PC-3 (cell line): ENCODE results near the gene ERRFI1. TPM values are rescaled to one million over a fixed set of nuclear protein-coding genes. Genes with fewer than 3 reads are reported as not detected.

Experiments used
- ATAC-seq: fragments of 200-7000 bp; cut with Tn5 transposase; 2 replicates; pipeline ENCODE4 v1.9.1; 2020; ENCODE audit warnings: mild to moderate bottlenecking, moderate library complexity
- BruUV-seq: library from RNA; stranded (reverse); fragments of 400-500 nt; replicated peaks from 2 replicates; lab custom pipeline; 2021; lab: Mats Ljungman, UMichigan
- CTCF ChIA-PET: fragments of 300-600 bp; sonication (Branson Sonifier 250); formaldehyde crosslinking; loops from one replicate; lab custom pipeline; 2022; ENCODE audit warnings: antibody characterized with exemption; lab: Charles Lee
- POLR2A ChIA-PET: fragments of 300-600 bp; sonication (Branson Sonifier 250); formaldehyde crosslinking; loops from one replicate; lab custom pipeline; 2022; ENCODE audit warnings: antibody characterized with exemption; ENCODE audit not compliant: unreplicated experiment; lab: Charles Lee
- DNase-seq: peaks from one replicate; pipeline ENCODE4 v3.0.0-alpha.2; 2015
- H2AFZ ChIP-seq: fragments of 300-600 bp; sonication (generic); 2 replicates; pipeline ENCODE4 v1.6.0; 2016; ENCODE audit warnings: antibody characterized with exemption, low read length
- H3F3A ChIP-seq: fragments of 300-600 bp; sonication (generic); one replicate; pipeline ENCODE4 v1.6.0; 2017; ENCODE audit warnings: antibody characterized with exemption, low read length, control low read depth, mild to moderate bottlenecking; ENCODE audit not compliant: unreplicated experiment
- H3K27ac ChIP-seq: fragments of 300-600 bp; sonication (generic); 2 replicates; pipeline ENCODE4 v1.5.1; 2016; ENCODE audit warnings: mild to moderate bottlenecking, low read length
- H3K27me3 ChIP-seq: fragments of 300-600 bp; sonication (generic); 2 replicates; pipeline ENCODE4 v1.6.1; 2016; ENCODE audit warnings: low read length, mixed read lengths
- H3K36me3 ChIP-seq: fragments of 300-600 bp; sonication (generic); 2 replicates; pipeline ENCODE4 v1.6.1; 2016; ENCODE audit warnings: low read depth, mixed run types, low read length, mixed read lengths
- H3K4me1 ChIP-seq: fragments of 300-600 bp; sonication (generic); 2 replicates; pipeline ENCODE4 v1.5.1; 2016; ENCODE audit warnings: low read length; ENCODE audit not compliant: insufficient read depth
- H3K4me2 ChIP-seq: fragments of 300-600 bp; sonication (generic); 2 replicates; pipeline ENCODE4 v1.6.0; 2016; ENCODE audit warnings: low read length
- H3K4me3 ChIP-seq: fragments of 300-600 bp; sonication (generic); 2 replicates; pipeline ENCODE4 v1.5.1; 2016; ENCODE audit warnings: mild to moderate bottlenecking, low read length, mixed read lengths
- H3K79me2 ChIP-seq: fragments of 300-600 bp; sonication (generic); 2 replicates; pipeline ENCODE4 v1.6.1; 2017; ENCODE audit warnings: low read length, mixed read lengths
- H3K9ac ChIP-seq: fragments of 300-600 bp; sonication (generic); 2 replicates; pipeline ENCODE4 v1.6.0; 2016; ENCODE audit warnings: mild to moderate bottlenecking, low read length
- H3K9me2 ChIP-seq: fragments of 300-600 bp; sonication (generic); replicated peaks from 2 replicates; pipeline ENCODE4 v1.6.1; 2016; ENCODE audit warnings: mixed run types, low read length, mixed read lengths
- H3K9me3 ChIP-seq: fragments of 300-600 bp; sonication (generic); 2 replicates; pipeline ENCODE4 v1.6.1; 2016; ENCODE audit warnings: low read length, mixed read lengths
- H4K20me1 ChIP-seq: fragments of 300-600 bp; sonication (generic); 2 replicates; pipeline ENCODE4 v1.6.1; 2016; ENCODE audit warnings: low read length, mixed read lengths
- EZH2 ChIP-seq: fragments of 300-600 bp; sonication (generic); IDR thresholded peaks from one replicate; pipeline ENCODE4 v1.6.1; 2017; ENCODE audit warnings: antibody characterized with exemption, mild to moderate bottlenecking, low read length; ENCODE audit not compliant: unreplicated experiment
- EZH2phosphoT487 ChIP-seq: fragments of 300-600 bp; sonication (generic); IDR thresholded peaks from 2 replicates; pipeline ENCODE4 v1.6.1; 2018; ENCODE audit warnings: mild to moderate bottlenecking, antibody characterized with exemption, low read length, borderline replicate concordance
- intact Hi-C: fragments of 100-400 bp; cut with micrococcal nuclease; formaldehyde crosslinking; loops from 2 replicates; pipeline ENCODE4 v1.9.0; 2023
- total RNA-seq: library from RNA; depleted of rRNA; stranded (reverse); fragments of >200 nt; gene quantifications from 2 replicates; pipeline ENCODE4 v1.2.3, GENCODE V29; 2014
- TF ChIP-seq, protein P1 (sequence below): fragments of 300-600 bp; sonication (generic); conservative IDR thresholded peaks from 2 replicates; pipeline ENCODE4 v1.5.1; 2017; ENCODE audit warnings: antibody characterized with exemption, low read depth, mild to moderate bottlenecking, low read length

The ERRFI1 gene
- total RNA-seq, 1 experiment from 2014 or later: 218 TPM

GRCh38 chr1:8025671-8026144 lies 401 bp downstream of the ERRFI1 start:
- peak overlapping the region; percentile 98 for H3K4me2 ChIP-seq
- peak overlapping the region; percentile 68 for H3K27ac ChIP-seq
- peaks cover 20% of the 10 kb centered on the region for H3F3A ChIP-seq
- H3K9me2 ChIP-seq: no peaks in the 10 kb centered on the region
- peaks cover 58% of the 10 kb centered on the region for H3K4me1 ChIP-seq
- H3K79me2 ChIP-seq: peaks cover 62% of the 10 kb centered on the region
- CTCF ChIA-PET: no interaction called here
- peaks cover 49% of the 10 kb centered on the region for H4K20me1 ChIP-seq
- peak overlapping the region; percentile 98 for H3K4me3 ChIP-seq
- TF ChIP-seq EZH2 (no peak), EZH2phosphoT487 (no peak)
- TF ChIP-seq, protein P1, sequence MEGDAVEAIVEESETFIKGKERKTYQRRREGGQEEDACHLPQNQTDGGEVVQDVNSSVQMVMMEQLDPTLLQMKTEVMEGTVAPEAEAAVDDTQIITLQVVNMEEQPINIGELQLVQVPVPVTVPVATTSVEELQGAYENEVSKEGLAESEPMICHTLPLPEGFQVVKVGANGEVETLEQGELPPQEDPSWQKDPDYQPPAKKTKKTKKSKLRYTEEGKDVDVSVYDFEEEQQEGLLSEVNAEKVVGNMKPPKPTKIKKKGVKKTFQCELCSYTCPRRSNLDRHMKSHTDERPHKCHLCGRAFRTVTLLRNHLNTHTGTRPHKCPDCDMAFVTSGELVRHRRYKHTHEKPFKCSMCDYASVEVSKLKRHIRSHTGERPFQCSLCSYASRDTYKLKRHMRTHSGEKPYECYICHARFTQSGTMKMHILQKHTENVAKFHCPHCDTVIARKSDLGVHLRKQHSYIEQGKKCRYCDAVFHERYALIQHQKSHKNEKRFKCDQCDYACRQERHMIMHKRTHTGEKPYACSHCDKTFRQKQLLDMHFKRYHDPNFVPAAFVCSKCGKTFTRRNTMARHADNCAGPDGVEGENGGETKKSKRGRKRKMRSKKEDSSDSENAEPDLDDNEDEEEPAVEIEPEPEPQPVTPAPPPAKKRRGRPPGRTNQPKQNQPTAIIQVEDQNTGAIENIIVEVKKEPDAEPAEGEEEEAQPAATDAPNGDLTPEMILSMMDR: no peak
- H3K27me3 ChIP-seq: no peaks in the 10 kb centered on the region
- DNase-seq (no peak), ATAC-seq (no peak; the same call in 1 of the 2 replicates)
- POLR2A ChIA-PET: interaction anchor here (0.6 kb wide), 1 partner anchor 172 kb away, joined by 3 read pairs; no protein-coding TSS in a partner anchor
- peak overlapping the region; percentile 90 for H3K9ac ChIP-seq
- BruUV-seq: no TSS peak
- H3K36me3 ChIP-seq: peaks cover 46% of the 10 kb centered on the region
- intact Hi-C loops: no loop called here
- no peaks in the 10 kb centered on the region for H3K9me3 ChIP-seq
- H2AFZ ChIP-seq: no peak overlapping the region

- intact Hi-C loops: no loop called here
- H3K27me3 ChIP-seq: no peaks in the 10 kb centered on the region
- no peaks in the 10 kb centered on the region for H3K9me3 ChIP-seq
- H4K20me1 ChIP-seq: peaks cover 54% of the 10 kb centered on the region
- no peak for ATAC-seq
- TSS peak; percentile 40 for BruUV-seq
- H3K9ac ChIP-seq: peak overlapping the region; percentile 90
- TF ChIP-seq, protein P1: no peak
- TF ChIP-seq EZH2: no peak
- no peak for TF ChIP-seq EZH2phosphoT487
- H3K4me2 ChIP-seq: peak overlapping the region; percentile 98
- peaks cover 68% of the 10 kb centered on the region for H3K79me2 ChIP-seq
- peak; percentile 74 for DNase-seq
- H2AFZ ChIP-seq: no peak overlapping the region
- H3K4me1 ChIP-seq: peaks cover 64% of the 10 kb centered on the region
- POLR2A ChIA-PET: interaction anchor here (0.7 kb wide), 1 partner anchor 188 kb away, joined by 3 read pairs; no protein-coding TSS in a partner anchor
- CTCF ChIA-PET: no interaction called here
- peak overlapping the region; percentile 68 for H3K27ac ChIP-seq
- peak overlapping the region; percentile 98 for H3K4me3 ChIP-seq
- peaks cover 20% of the 10 kb centered on the region for H3F3A ChIP-seq
- peaks cover 50% of the 10 kb centered on the region for H3K36me3 ChIP-seq
- H3K9me2 ChIP-seq: no peaks in the 10 kb centered on the region
Observed at GRCh38 chr1:8025061-8025670, 943 bp downstream of the ERRFI1 start.

DNA sequence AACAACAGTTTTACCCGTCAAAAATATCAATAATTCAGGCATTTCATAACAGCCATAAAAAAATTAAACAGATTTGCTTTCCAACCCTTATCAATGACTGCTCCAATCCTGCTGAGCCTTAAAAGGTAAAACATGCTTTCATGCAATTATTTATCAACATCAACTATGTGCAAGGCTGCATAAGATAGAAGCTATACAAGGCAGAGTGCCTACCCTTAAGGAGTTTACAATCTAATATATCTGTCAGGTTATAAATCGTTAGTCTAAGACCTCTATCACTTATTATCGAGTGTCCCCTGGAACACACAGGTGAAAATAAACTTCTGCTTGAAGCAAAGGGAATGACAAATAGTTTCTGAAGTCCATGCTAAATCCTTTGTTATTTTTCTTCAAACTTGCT lies 1.8 kb downstream of the ERRFI1 start:
- Histone ChIP-seq H3K27me3 (no peaks in the 10 kb centered on the region), H3K4me1 (peaks cover 72% of the 10 kb centered on the region), H3K9me3 (no peaks in the 10 kb centered on the region), H3K27ac (peak overlapping the region; percentile 68), H3K4me2 (peak overlapping the region; percentile 98), H3K4me3 (peak overlapping the region; percentile 98), H2AFZ (no peak overlapping the region), H3K79me2 (peaks cover 76% of the 10 kb centered on the region), H4K20me1 (peaks cover 62% of the 10 kb centered on the region), H3K9me2 (no peaks in the 10 kb centered on the region), H3K9ac (peak overlapping the region; percentile 90), H3K36me3 (peaks cover 58% of the 10 kb centered on the region), H3F3A (peaks cover 20% of the 10 kb centered on the region)
- BruUV-seq: no TSS peak
- peak; percentile 1 for DNase-seq
- ATAC-seq: no peak
- TF ChIP-seq EZH2phosphoT487: no peak
- TF ChIP-seq, protein P1: no peak
- TF ChIP-seq EZH2: no peak
- POLR2A ChIA-PET: interaction anchor here (0.7 to 1.1 kb wide), 3 partner anchors 170 to 189 kb away, joined by 3 to 5 read pairs (median 3); no protein-coding TSS in a partner anchor
- CTCF ChIA-PET: no interaction called here
- intact Hi-C loops: no loop called here
